Hematopoietic multipotent progenitor cell (in vitro differentiated cells): Measurements from ENCODE around the gene SMPX. TPM values are rescaled to one million over a fixed set of nuclear protein-coding genes. Genes with fewer than 3 reads are reported as not detected.

Experiments
- DNase-seq, 3 donors: peaks; one replicate each; pipeline ENCODE4 v3.0.0-alpha.2; 2011 to 2015; ENCODE audit warnings: low read depth in 2 of 3, low spot score in 2 of 3
- total RNA-seq: library from RNA; depleted of rRNA; stranded (reverse); fragments of >200 nt; gene quantifications from one replicate; pipeline ENCODE4 v1.2.3, GENCODE V29; 2012

The SMPX gene
- total RNA-seq, 1 donor: not detected

DNA sequence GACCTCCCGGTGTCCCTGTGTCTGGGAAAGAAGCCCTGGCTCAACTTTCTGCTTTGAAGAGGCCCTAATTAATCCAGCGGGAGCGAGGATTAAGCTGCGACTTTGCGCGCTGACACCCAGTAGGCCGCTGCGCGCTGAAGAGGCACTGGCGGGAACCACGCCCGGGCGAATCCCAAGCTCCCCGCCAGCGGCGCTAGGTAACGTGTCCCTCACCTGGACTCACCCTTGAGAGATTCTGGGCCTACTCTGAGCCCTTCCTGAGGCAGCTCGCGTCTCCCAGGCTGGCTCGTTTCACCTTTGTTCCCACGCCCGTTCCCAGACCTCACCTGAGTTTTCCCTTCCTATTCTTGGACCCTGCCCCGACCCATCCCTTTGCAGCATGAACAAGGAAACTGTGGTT is 99.2 kb downstream of the SMPX start:
- DNase-seq: no peak

DNA sequence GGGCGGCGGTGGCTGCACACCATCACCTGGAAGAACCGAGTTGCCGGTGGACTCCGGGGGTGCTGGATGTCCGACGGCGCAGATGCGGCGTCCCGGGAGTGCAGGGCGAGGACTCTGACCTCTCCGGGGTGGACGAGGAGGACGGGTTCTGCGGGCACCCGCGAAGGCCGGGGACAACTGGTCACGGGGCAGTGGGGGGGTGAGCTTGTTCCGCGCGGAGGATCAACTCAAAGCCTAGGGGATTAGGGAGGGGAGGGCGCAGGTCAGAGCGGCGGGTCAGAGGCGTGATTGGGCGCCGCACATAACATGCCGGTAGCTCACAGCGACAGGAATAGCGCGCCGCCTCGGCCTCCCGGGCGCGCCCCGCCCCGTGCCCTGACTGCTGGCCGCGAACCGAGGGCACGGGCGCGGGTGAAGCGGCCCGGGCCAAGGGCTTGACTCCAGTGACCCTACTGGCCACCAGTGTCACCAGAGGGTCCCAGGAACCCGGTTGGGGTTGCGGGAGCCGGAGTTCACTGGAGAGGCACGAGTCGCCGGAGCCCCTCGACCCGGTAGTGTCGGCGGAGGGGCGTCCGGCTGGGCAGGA is 99.7 kb downstream of the SMPX start, which contains the start of gene KLHL34:
Gene KLHL34 (minus strand): TSS at position 179 of the 586 bp plus-strand sequence. CDS start 542 bp downstream, outside the sequence.
- DNase-seq: no peak

- DNase-seq: no peak
Measured at GRCh38 chrX:21657318-21658151, 100.4 kb downstream of the SMPX start.

GRCh38 chrX:21656587-21657317 is 101.2 kb downstream of the SMPX start:
- DNase-seq: no peak

Other genes with a start within 250 kb of the SMPX start
- gene KLHL34, start 99.8 kb downstream of the SMPX start, total RNA-seq: not detected
- 2.7 TPM for gene MBTPS2, start 81.5 kb upstream of the SMPX start, total RNA-seq
- 1.1 TPM for gene YY2, start 97.9 kb upstream of the SMPX start, total RNA-seq
- 27.7 TPM for gene SMS, start 182.6 kb upstream of the SMPX start, total RNA-seq